Body of pancreas (tissue), 4 donors: ENCODE measurements around the gene CTNNA2. TPM values are rescaled to one million over a fixed set of nuclear protein-coding genes. Genes with fewer than 3 reads are reported as not detected.

ENCODE experiments used
- ATAC-seq: fragments of 150-250 bp; one replicate; pipeline ENCODE4 v1.9.1; 2016
- DNase-seq, 4 donors: peaks; one replicate each; pipeline ENCODE4 v3.0.0-alpha.2; 2019
- H3K27ac ChIP-seq, 4 donors: fragments of 200-600 bp; sonication (generic); 1 replicate in 3 of 4; 2 replicates in 1 of 4; pipeline versions ENCODE4 v1.5.1 to v1.6.1; 2016 to 2019; ENCODE audit warnings: mild to moderate bottlenecking in 1 of 4, mixed read lengths in 1 of 4, moderate library complexity in 1 of 4
- H3K27me3 ChIP-seq, 2 donors: fragments of 200-600 bp; sonication (generic); one replicate each; pipeline ENCODE4 v1.6.0; 2016; ENCODE audit warnings: mild to moderate bottlenecking in 1 of 2
- H3K36me3 ChIP-seq, 2 donors: fragments of 200-600 bp; sonication (generic); replicated peaks in 1 of 2; 2 replicates each; pipeline ENCODE4 v1.5.1; 2016; ENCODE audit warnings: low read depth in 2 of 2; ENCODE audit not compliant: insufficient read depth in 1 of 2
- H3K4me1 ChIP-seq: fragments of 200-600 bp; sonication (generic); one replicate; pipeline ENCODE4 v1.6.0; 2016
- H3K4me3 ChIP-seq, 2 donors: fragments of 200-600 bp; sonication (generic); 1 replicate in 1 of 2; 2 replicates in 1 of 2; pipeline ENCODE4 v1.5.1; 2016 to 2019
- H3K9me3 ChIP-seq, 3 donors: fragments of 200-600 bp; sonication (generic); 1 replicate in 2 of 3; 2 replicates in 1 of 3; pipeline ENCODE4 v1.5.1; 2016
- POLR2A ChIP-seq, 3 donors: fragments of 450-650 bp; IDR thresholded peaks; one replicate each; pipeline ENCODE4 v1.6.1; 2016; ENCODE audit warnings: antibody characterized with exemption in 3 of 3, mild to moderate bottlenecking in 2 of 3
- WGBS, 2 donors: methylation state at CpG; one replicate each; pipeline ENCODE4 v1.1.5; 2017; 5-methylcytosine and 5-hydroxymethylcytosine counted together
- intact Hi-C: fragments of 100-400 bp; cut with DNase I; formaldehyde crosslinking; loops from one replicate; pipeline ENCODE4 v1.15.1; 2023
- total RNA-seq, 2 donors: library from RNA; depleted of rRNA; stranded (reverse); fragments of >200 nt; gene quantifications; one replicate each; pipeline ENCODE4 v1.1.0, GENCODE V29; 2016
- TF ChIP-seq, protein P1 (sequence below), 7 experiments: fragments of 450-650 bp in 4 of 7; fragments of 200-600 bp in 3 of 7; sonication (generic) in 3 of 7; IDR thresholded peaks; one replicate each; pipeline ENCODE4 v1.5.1; 2016 to 2019; ENCODE audit warnings: antibody characterized with exemption in 7 of 7

CTNNA2 gene
- total RNA-seq, 2 donors from 2014 or later: 0.52 to 29.3 TPM

DNA sequence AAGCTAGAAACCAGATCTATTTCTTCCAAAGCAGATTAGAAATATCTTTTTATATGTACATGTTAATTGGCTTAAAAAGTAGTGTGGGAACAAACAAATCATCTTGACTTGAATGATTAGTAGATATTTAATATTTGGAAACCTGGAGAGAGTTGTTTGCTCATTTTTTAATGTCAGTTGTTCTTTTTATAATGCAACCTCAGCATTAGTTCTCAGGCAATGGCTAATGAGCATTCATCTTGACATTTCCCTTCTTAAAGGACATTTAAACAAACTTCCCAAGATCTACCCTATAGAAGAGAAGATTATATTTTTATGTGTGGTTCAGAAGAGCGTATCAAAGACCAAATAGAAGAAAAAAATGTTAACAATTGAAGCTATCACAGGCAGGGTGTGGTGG is 334.0 kb downstream of the CTNNA2 start:
- TF ChIP-seq, protein P1, sequence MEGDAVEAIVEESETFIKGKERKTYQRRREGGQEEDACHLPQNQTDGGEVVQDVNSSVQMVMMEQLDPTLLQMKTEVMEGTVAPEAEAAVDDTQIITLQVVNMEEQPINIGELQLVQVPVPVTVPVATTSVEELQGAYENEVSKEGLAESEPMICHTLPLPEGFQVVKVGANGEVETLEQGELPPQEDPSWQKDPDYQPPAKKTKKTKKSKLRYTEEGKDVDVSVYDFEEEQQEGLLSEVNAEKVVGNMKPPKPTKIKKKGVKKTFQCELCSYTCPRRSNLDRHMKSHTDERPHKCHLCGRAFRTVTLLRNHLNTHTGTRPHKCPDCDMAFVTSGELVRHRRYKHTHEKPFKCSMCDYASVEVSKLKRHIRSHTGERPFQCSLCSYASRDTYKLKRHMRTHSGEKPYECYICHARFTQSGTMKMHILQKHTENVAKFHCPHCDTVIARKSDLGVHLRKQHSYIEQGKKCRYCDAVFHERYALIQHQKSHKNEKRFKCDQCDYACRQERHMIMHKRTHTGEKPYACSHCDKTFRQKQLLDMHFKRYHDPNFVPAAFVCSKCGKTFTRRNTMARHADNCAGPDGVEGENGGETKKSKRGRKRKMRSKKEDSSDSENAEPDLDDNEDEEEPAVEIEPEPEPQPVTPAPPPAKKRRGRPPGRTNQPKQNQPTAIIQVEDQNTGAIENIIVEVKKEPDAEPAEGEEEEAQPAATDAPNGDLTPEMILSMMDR (IDR thresholded peaks at IDR 0.05): no peak
- TF ChIP-seq POLR2A (IDR thresholded peaks at IDR 0.05): no peak
- WGBS, 2 donors: 75 to 77% methylated on average over 1 of the region's 1 CpG
- Histone ChIP-seq H3K27me3 (no peaks in the 10 kb centered on the region), H3K36me3 (no peaks in the 10 kb centered on the region), H3K4me3 (no peak overlapping the region), H3K4me1 (no peaks in the 10 kb centered on the region), H3K27ac (no peak overlapping the region), H3K9me3 (no peaks in the 10 kb centered on the region)
- intact Hi-C loops: no loop called here
- DNase-seq (no peak), ATAC-seq (no peak)

DNA sequence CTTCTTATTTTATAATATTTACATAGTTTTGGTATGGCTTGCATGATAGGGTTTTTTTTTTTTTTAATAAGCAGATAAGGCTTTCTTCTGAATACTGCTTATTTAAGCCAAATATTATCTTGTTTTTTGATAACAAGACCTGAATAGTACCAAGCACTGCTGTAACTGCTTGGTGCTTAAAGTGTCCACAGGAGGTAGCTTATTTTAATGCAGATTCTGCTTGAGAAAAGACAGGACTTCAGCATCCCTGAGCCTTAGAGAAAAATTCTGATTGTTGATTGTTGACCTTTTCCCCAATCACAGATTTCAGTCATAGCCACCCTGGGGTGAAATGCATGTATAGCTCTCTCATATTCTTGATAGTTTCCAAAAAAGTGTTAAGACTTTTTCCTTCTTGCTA is 336.4 kb downstream of the CTNNA2 start:
- Histone ChIP-seq H3K27ac (no peak overlapping the region), H3K4me3 (no peak overlapping the region), H3K27me3 (no peaks in the 10 kb centered on the region), H3K4me1 (no peaks in the 10 kb centered on the region), H3K36me3 (no peaks in the 10 kb centered on the region), H3K9me3 (no peaks in the 10 kb centered on the region)
- intact Hi-C loops: no loop called here
- TF ChIP-seq, protein P1 (IDR thresholded peaks at IDR 0.05): no peak
- no peak for TF ChIP-seq POLR2A (IDR thresholded peaks at IDR 0.05)
- no peak for ATAC-seq
- no peak for DNase-seq

DNA sequence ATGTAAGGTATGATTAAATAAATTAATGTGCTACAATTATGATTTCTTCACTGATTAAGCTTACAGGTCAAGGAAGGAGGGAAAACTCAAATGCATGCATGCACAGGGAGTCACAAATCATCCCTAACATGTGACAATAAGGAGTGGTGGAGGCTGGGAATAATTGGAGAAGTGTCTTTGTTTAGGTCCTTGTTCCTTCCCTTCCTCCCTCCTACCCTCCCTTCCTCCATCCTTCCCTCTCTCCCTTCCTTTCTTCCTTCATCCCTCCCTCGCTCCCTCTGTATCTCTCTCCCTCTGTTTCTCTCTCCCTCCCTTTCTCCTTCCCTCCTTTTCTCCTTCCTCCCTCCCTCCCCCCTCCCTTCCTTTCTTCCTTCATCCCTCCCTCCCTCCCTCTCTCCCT is 337.1 kb downstream of the CTNNA2 start:
- H3K27me3 ChIP-seq: no peaks in the 10 kb centered on the region
- H3K4me3 ChIP-seq: no peak overlapping the region
- DNase-seq (no peak), ATAC-seq (no peak)
- WGBS, 2 donors: 63 to 94% methylated on average over 1 of the region's 1 CpG
- H3K4me1 ChIP-seq: no peaks in the 10 kb centered on the region
- intact Hi-C loops: no loop called here
- no peaks in the 10 kb centered on the region for H3K36me3 ChIP-seq
- no peaks in the 10 kb centered on the region for H3K9me3 ChIP-seq
- TF ChIP-seq, protein P1 (IDR thresholded peaks at IDR 0.05): no peak
- no peak for TF ChIP-seq POLR2A (IDR thresholded peaks at IDR 0.05)
- no peak overlapping the region for H3K27ac ChIP-seq

DNA sequence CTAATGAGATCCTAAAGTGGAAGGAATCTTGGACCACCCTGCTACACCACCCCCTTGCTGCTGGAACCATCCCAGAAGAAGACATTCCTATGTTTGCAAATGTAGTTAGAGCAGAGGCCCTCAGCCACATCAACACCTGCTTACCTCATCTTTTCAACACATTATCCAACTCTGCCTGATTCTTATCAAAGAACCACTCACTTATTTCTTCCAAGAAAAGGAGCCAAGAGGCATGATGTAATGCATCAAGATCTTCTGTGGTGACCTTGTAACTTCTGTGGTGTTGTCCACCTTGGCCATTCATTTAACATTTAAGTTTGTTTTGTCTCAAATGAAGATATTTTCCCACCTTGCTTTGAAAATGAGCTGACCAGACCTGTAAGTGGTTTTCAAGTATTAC is 338.1 kb downstream of the CTNNA2 start:
- Histone ChIP-seq H3K4me3 (no peak overlapping the region), H3K4me1 (no peaks in the 10 kb centered on the region), H3K27ac (no peak overlapping the region), H3K36me3 (no peaks in the 10 kb centered on the region), H3K27me3 (no peaks in the 10 kb centered on the region), H3K9me3 (no peaks in the 10 kb centered on the region)
- ATAC-seq: no peak
- intact Hi-C loops: no loop called here
- no peak for TF ChIP-seq POLR2A (IDR thresholded peaks at IDR 0.05)
- TF ChIP-seq, protein P1 (IDR thresholded peaks at IDR 0.05): no peak
- no peak for DNase-seq

DNA sequence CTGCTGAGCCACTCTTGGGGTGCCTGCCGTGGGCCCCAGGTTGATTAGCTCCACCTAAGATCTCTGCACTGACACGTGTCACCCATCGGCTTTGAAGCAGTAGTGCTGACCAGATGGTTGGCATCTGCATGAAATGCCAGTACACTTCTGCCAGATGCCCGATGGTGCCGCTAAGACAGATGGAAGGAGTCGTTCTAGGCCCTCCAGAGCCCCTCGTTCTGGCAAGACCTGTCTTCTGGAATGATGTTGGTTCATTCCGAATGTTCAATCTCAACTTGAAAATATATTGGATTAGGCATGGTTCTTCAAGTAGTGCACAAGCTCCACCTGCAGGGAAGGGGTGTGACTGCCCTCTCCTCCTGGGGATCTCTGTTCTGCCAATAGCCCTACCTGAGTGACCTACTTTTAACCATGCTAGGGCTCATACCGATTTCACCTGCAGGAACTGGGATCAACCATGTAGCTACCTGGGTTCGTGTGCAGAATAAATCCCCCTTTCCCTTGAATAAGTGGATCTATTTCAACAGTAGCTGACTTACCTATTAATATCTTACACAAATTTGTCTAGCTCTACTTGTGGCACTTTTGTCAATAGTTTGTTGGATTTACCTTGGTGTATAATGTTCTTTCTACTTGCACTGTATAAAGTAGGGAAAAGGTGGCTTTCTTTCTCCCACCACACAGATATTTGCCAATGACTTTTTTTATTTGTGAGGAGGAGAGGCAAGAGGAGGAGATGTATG is 342.6 kb downstream of the CTNNA2 start:
- intact Hi-C loops: no loop called here
- no peak for ATAC-seq
- no peaks in the 10 kb centered on the region for H3K36me3 ChIP-seq
- H3K4me3 ChIP-seq: no peak overlapping the region
- TF ChIP-seq, protein P1 (IDR thresholded peaks at IDR 0.05): peak in 6 of 7 experiments; percentile 12 to 58 (median 45)
- TF ChIP-seq POLR2A (IDR thresholded peaks at IDR 0.05): no peak
- WGBS, 2 donors: 29 to 37% methylated on average over 10 of the region's 10 CpGs
- H3K27ac ChIP-seq: no peak overlapping the region
- H3K4me1 ChIP-seq: peaks cover 3% of the 10 kb centered on the region
- no peaks in the 10 kb centered on the region for H3K9me3 ChIP-seq
- peak; percentile 31 to 60 (median 41) for DNase-seq
- no peaks in the 10 kb centered on the region for H3K27me3 ChIP-seq
